ENCODE data around the gene FAM180A.

The FAM180A gene

GRCh38 chr7:135718794-135719437 is 29.7 kb downstream of the FAM180A start:
- Histone ChIP-seq H3K9ac (ENCODE audit: low read depth, low read length) (no peak overlapping the region), H3K36me3 (ENCODE audit: insufficient read depth, low read length) (0 out of 2 replicates have a peak, but pooled peaks cover 3% of the 10 kb centered on the region), H3K9me3 (ENCODE audit: control insufficient read depth, insufficient read depth, low read length) (no peaks in the 10 kb centered on the region), H3K4me1 (ENCODE audit: insufficient read depth, low read length) (peaks cover 16% of the 10 kb centered on the region)

DNA sequence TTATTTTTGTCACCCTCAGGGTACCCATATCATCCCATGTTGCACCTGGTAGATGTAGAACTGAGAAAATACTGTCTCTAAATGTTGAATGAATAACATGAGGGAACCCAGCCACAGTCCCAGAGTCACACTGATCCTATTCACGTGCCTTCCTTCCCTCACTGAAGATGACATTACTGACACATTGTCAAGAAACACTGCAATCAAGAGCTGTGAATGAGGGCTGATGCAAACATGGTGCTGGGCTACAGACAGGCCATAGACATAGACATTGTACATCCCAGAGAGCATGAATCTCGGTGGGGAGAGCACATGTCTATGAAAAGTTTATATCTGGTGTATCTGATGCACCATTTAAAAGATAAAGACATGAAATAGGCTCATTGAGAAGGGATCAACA is 30.4 kb downstream of the FAM180A start:
- H3K9me3 ChIP-seq (ENCODE audit: control insufficient read depth, insufficient read depth, low read length), result no peaks in the 10 kb centered on the region
- H3K4me1 ChIP-seq (ENCODE audit: insufficient read depth, low read length), result peaks cover 19% of the 10 kb centered on the region
- no peak overlapping the region for H3K9ac ChIP-seq (ENCODE audit: low read depth, low read length)
- H3K36me3 ChIP-seq (ENCODE audit: insufficient read depth, low read length), result 0 out of 2 replicates have a peak, but pooled peaks cover 3% of the 10 kb centered on the region

- peaks cover 22% of the 10 kb centered on the region for H3K4me1 ChIP-seq (ENCODE audit: insufficient read depth, low read length)
- H3K9ac ChIP-seq (ENCODE audit: low read depth, low read length), result no peak overlapping the region
- H3K36me3 ChIP-seq (ENCODE audit: insufficient read depth, low read length), result 0 out of 2 replicates have a peak, but pooled peaks cover 3% of the 10 kb centered on the region
- H3K9me3 ChIP-seq (ENCODE audit: control insufficient read depth, insufficient read depth, low read length), result no peaks in the 10 kb centered on the region
Measured at GRCh38 chr7:135717693-135718092, 30.9 kb downstream of the FAM180A start.

- Histone ChIP-seq H3K36me3 (ENCODE audit: insufficient read depth, low read length) (0 out of 2 replicates have a peak, but pooled peaks cover 3% of the 10 kb centered on the region), H3K4me1 (ENCODE audit: insufficient read depth, low read length) (peaks cover 22% of the 10 kb centered on the region), H3K9me3 (ENCODE audit: control insufficient read depth, insufficient read depth, low read length) (no peaks in the 10 kb centered on the region), H3K9ac (ENCODE audit: low read depth, low read length) (no peak overlapping the region)
Measured at GRCh38 chr7:135716677-135717238, 31.9 kb downstream of the FAM180A start.

DNA sequence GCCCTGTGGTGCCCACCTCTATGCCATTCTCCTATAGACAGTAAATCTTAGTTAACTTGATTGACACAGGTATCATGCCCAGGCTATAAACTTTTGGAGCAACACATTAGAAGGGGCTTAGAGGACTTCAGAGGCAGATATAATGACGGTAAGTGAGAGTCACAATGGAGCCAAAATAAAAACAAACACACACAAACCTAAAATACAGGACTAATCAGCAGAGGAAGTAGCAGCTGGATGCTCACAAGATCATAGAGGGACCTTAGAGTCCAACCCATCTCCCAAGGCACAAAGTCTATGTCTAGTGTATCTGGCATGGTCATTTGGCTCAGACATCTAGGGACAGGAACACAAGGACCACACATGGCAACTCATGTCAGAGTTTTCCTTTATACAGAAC is 32.9 kb downstream of the FAM180A start:
- Histone ChIP-seq H3K36me3 (ENCODE audit: insufficient read depth, low read length) (0 out of 2 replicates have a peak, but pooled peaks cover 3% of the 10 kb centered on the region), H3K4me1 (ENCODE audit: insufficient read depth, low read length) (peaks cover 27% of the 10 kb centered on the region)

DNA sequence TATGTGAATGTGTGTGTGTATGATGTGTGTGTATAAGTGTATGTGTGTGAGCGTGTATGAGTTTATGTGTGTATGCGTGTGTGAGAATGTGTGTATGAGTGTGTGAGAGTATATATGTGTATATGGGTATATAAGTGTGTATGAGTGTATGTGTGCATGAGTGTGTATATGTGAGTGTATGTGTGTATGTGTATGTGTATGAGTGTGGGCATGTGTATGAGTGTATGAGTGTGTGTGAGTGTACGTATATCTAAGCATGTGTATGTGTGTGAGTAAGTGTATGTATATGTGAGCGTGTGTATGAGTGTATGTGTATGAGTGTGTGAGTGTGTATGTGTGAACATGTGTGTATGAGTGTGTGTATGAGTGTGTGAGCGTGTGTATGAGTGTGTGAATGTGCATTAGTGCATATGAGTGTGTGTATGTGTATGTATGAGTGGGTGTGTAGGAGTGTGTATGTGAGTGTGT is 33.5 kb downstream of the FAM180A start:
- H3K36me3 ChIP-seq (ENCODE audit: insufficient read depth, low read length), result 0 out of 2 replicates have a peak, but pooled peaks cover 3% of the 10 kb centered on the region
- no peaks in the 10 kb centered on the region for H3K9me3 ChIP-seq (ENCODE audit: control insufficient read depth, insufficient read depth, low read length)
- no peak overlapping the region for H3K9ac ChIP-seq (ENCODE audit: low read depth, low read length)

More for the DNA sequence above, 32.9 kb downstream of the FAM180A start:
- Histone ChIP-seq H3K9ac (ENCODE audit: low read depth, low read length) (no peak overlapping the region), H3K9me3 (ENCODE audit: control insufficient read depth, insufficient read depth, low read length) (no peaks in the 10 kb centered on the region)

GRCh38 chr7:135714534-135715009 is 34.0 kb downstream of the FAM180A start:
- peaks cover 27% of the 10 kb centered on the region for H3K4me1 ChIP-seq (ENCODE audit: insufficient read depth, low read length)
- no peaks in the 10 kb centered on the region for H3K9me3 ChIP-seq (ENCODE audit: control insufficient read depth, insufficient read depth, low read length)
- H3K9ac ChIP-seq (ENCODE audit: low read depth, low read length), result no peak overlapping the region
- 0 out of 2 replicates have a peak, but pooled peaks cover 3% of the 10 kb centered on the region for H3K36me3 ChIP-seq (ENCODE audit: insufficient read depth, low read length)

More for the DNA sequence above, 33.5 kb downstream of the FAM180A start:
- H3K4me1 ChIP-seq (ENCODE audit: insufficient read depth, low read length), result peaks cover 27% of the 10 kb centered on the region

DNA sequence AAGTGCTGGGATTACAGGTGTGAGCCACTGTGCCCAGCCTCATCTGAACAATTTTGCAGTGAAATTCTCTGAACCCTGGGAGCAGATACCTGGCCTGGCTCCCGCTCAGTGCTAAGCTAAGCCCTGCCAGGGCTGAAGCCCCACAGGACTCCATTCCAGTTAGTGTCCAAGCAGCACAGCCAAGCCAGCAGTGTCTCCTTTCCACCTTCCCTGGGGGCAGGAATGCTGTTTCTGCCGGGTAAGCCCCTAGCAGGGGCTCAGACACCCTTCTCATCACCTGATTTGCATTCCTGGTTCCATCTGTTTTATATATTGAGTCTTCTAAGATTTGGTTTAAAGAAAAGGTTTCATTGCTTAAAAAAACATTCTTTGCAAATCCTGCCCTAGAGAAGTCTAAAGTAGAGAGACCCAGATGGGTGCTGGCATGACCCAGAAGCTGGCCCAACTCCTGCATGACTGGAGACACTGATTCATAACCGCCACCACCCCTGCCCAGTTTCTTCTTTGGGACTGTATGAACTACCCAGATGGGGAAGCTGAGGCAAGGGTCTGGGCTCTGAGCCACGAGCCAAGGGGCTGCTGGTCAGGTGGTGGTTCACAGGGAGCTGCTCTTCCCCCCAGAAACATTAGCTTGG is 34.7 kb downstream of the FAM180A start:
- Histone ChIP-seq H3K9ac (ENCODE audit: low read depth, low read length) (no peak overlapping the region), H3K36me3 (ENCODE audit: insufficient read depth, low read length) (0 out of 2 replicates have a peak, but pooled peaks cover 3% of the 10 kb centered on the region), H3K4me1 (ENCODE audit: insufficient read depth, low read length) (peaks cover 27% of the 10 kb centered on the region), H3K9me3 (ENCODE audit: control insufficient read depth, insufficient read depth, low read length) (no peaks in the 10 kb centered on the region)

- H3K9ac ChIP-seq (ENCODE audit: low read depth, low read length), result no peak overlapping the region
- H3K4me1 ChIP-seq (ENCODE audit: insufficient read depth, low read length), result peaks cover 27% of the 10 kb centered on the region
- no peaks in the 10 kb centered on the region for H3K9me3 ChIP-seq (ENCODE audit: control insufficient read depth, insufficient read depth, low read length)
- H3K36me3 ChIP-seq (ENCODE audit: insufficient read depth, low read length), result 0 out of 2 replicates have a peak, but pooled peaks cover 3% of the 10 kb centered on the region
Measured at GRCh38 chr7:135712796-135713195, 35.8 kb downstream of the FAM180A start.

DNA sequence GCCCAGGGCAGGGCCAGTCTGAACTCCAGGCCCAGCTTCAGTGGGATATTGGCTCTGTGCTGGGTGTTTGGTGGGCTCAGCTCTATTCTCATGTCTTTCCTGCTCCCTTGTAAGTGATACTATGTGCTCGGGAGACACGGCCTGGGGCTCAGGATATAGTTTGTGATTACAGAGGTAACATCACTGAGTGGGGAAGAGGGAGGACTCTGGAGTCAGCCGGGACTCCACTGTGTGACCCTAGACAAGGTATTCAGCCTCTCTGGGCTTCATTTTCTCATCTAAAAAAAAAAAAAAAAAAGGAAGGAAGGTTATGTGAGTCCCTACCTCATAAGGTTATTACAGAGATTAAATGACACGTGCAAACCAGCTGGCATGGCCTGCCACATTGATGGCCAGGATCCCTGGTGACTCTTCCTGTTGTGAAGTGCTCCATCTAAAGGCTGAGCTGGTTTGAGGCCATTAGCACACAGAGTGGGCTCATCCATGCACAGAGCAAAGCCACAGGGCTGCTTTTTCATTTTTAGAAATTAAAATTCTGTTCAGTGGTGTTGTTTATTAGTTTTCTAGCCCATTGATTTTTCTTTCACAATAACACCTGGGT is 36.3 kb downstream of the FAM180A start:
- Histone ChIP-seq H3K4me1 (ENCODE audit: insufficient read depth, low read length) (peaks cover 27% of the 10 kb centered on the region), H3K9me3 (ENCODE audit: control insufficient read depth, insufficient read depth, low read length) (no peaks in the 10 kb centered on the region), H3K9ac (ENCODE audit: low read depth, low read length) (no peak overlapping the region), H3K36me3 (ENCODE audit: insufficient read depth, low read length) (0 out of 2 replicates have a peak, but pooled peaks cover 3% of the 10 kb centered on the region)

- H3K36me3 ChIP-seq (ENCODE audit: insufficient read depth, low read length), result no peaks in the 10 kb centered on the region
- no peak overlapping the region for H3K9ac ChIP-seq (ENCODE audit: low read depth, low read length)
- no peaks in the 10 kb centered on the region for H3K9me3 ChIP-seq (ENCODE audit: control insufficient read depth, insufficient read depth, low read length)
- peaks cover 24% of the 10 kb centered on the region for H3K4me1 ChIP-seq (ENCODE audit: insufficient read depth, low read length)
Measured at GRCh38 chr7:135711139-135711469, 37.5 kb downstream of the FAM180A start.

DNA sequence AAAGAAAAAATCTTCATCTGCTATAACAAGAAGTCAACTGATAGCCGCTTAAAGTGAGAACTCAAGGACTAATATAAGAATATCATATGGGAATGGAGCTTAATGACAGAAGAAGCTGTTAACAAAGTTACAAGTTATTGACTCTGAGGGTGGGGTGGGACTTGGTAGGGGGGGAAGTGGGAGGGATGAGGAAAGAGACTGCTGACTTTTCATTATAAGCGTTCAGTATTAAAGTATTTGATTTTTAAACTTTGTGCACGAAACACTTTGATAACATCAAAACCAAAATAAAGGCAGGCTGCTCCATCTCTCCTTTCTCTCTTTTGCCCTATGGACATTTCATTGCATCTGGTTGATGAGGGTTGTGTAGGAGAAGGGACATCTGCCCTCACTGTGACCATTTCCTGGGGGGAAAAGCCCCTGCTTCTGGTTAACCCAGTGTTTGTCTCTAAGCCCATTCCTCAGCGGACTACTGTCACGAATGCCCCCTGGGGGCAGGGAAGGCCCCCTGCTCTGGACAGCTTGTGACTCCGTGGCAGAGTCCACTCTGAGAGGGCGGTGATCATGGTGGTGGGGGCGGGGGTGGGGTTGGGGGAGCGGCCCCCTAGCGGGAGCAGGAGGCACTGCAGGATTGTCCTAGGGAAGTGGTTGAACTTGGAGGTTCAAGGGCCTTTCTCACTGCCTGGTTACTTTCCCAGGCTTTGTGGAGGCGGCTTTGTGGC is 38.0 kb downstream of the FAM180A start:
- Histone ChIP-seq H3K9me3 (ENCODE audit: control insufficient read depth, insufficient read depth, low read length) (no peaks in the 10 kb centered on the region), H3K4me1 (ENCODE audit: insufficient read depth, low read length) (peaks cover 24% of the 10 kb centered on the region), H3K36me3 (ENCODE audit: insufficient read depth, low read length) (no peaks in the 10 kb centered on the region), H3K9ac (ENCODE audit: low read depth, low read length) (no peak overlapping the region; the same call in 1 of the 2 replicates)

DNA sequence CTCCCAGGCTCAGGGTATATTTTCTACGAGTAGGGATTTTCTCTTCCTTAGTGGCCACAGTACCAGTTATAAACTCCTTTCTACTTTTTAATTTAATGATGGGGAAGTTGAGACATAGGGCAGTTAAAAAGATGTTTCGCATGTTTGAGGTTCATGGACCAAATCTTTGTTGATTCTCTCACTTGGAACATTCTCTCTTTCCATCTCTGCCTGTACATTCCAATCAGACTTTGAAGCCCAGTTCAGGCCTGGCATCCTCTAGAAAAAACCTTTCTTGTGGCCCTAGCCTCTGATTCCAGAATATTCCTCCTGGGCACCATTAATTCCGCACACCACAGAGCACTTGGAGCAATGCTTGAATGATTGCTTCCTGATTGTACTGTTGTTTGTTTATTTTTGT is 39.1 kb downstream of the FAM180A start:
- Histone ChIP-seq H3K36me3 (ENCODE audit: insufficient read depth, low read length) (no peaks in the 10 kb centered on the region), H3K4me1 (ENCODE audit: insufficient read depth, low read length) (peaks cover 17% of the 10 kb centered on the region; the same call in 1 of the 2 replicates), H3K9ac (ENCODE audit: low read depth, low read length) (no peak overlapping the region), H3K9me3 (ENCODE audit: control insufficient read depth, insufficient read depth, low read length) (no peaks in the 10 kb centered on the region)

DNA sequence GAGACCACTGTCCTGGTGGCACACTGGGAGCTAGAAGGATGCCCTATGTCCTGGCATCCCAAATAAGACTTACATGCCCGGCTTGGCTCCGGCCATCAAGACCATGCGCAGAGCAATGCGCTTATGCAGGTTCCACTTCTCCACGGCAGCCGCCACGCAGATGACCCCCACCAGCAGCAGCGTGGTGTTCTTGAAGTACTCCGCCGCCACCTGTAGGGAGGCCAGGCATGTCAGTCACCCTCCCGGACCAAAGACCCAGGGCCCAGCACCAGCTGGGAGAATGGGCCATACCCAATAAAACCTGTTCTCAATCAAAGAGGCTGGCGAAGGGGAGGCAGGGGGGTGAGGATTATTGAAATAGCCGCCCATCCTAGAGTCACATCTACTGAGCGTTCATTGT is 40.6 kb downstream of the FAM180A start:
- peaks cover 6% of the 10 kb centered on the region; the same call in 1 of the 2 replicates for H3K4me1 ChIP-seq (ENCODE audit: insufficient read depth, low read length)
- H3K9me3 ChIP-seq (ENCODE audit: control insufficient read depth, insufficient read depth, low read length), result no peaks in the 10 kb centered on the region
- H3K9ac ChIP-seq (ENCODE audit: low read depth, low read length), result no peak overlapping the region
- no peaks in the 10 kb centered on the region for H3K36me3 ChIP-seq (ENCODE audit: insufficient read depth, low read length)

Data from ES-I3 (cell line).